SIG-M5 treated with dmso at 0.1 percent for 504 hours (cell line): Measurements from ENCODE around the gene NOL11.
A peak's percentile ranks its signal among the peaks of the same experiment; 100 is the strongest.
"Not testable (repeated sequence)": the region's sequence is repeated elsewhere in the genome, so short reads cannot be mapped to it uniquely, and the experiment has no call there.

ENCODE experiments used
- DNase-seq: peaks from one replicate; lab custom pipeline; 2025; ENCODE audit not compliant: unreplicated experiment; lab: John Stamatoyannopoulos, UW

NOL11 gene

DNA sequence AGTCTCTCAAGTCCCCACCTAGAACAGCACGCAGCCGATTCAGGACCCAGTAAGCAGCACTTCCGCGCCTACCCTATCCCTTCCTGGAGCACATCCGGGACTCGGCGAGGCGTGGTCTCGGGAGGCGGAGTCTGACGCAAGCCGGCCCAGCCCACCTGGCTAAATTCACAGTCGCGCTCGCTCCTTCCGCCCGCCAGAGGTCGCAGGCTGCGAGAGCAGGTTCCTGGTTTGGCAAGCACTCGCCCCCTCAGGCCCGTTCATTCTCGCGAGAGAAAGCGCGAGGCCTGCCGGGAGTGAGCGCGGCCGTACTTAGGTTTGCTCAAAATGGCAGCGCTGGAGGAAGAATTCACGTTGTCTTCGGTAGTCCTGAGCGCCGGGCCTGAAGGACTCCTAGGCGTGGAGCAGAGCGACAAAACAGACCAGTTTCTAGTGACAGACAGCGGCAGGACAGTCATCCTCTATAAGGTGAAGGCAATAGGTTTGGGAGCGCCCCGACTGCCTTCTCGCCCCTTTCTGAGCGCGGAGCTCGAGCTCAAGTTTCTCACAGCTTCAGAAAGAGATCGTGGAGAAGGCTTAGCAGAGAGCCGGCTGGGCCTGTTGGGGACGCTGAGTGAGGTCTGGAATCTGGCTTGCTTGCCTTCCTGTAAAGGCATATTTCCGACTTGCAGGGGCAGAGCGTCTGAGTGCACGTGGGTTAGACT lies at the start of gene NOL11:
Gene NOL11, plus strand, starts transcription at position 313 of the 701 bp plus-strand sequence. Its CDS starts 12 bp downstream, at position 325.
- DNase-seq = peak; percentile 99

DNA sequence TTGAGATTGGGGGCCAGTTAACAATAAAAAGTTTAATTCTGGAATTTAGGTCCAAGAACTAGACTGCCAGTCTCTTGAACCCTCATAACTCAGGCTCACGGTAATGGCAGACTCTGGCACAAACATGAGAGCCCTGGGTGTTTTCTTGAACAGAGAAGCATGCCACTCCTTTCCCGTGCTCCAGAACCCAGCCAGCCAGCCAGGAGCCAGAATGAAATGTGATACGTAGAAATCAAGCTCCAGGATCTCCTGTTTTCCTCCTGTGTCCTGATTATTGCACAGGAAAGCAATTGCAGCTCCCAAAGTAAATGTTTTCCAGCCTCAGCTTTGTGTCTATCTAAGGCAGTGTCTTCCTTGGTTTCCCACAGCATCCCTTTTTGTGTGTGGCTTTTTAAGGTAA lies 46.2 kb upstream of the NOL11 start:
- DNase-seq = peak; percentile 11

DNA sequence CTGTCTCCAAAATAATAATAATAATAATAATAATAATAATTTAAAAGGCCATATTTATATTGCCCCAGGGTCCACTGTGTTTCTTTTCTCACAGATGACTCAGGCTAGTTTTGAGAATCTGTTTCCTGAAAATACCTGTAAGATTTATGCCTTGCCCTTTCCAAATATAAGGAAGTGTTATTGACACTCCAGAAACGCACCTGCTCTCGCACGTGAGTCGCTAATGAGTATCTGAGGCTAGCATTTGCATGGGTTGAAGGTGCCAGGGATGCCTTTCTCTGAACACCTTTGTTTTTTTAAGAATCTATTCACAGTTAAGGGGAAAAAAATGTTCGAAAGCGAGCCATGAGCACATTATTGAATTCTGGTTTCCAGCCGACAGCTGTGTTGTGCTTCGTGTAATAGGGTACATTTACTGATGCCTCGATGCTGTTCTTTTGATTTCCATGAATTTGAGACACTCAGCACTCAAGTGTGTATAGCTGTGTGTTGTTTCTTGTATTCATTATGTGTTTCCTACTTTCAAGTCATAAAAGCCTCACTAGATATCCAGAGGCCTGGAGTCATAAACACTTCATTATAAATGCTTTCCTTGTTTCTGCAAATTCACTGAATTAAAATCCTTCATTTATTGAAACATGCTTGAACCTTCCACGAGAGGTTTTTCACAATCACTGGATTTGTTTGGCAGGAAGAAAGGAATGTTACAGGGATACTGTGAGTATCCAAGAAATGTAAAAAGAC lies 45.0 kb upstream of the NOL11 start:
- DNase-seq = no peak

DNA sequence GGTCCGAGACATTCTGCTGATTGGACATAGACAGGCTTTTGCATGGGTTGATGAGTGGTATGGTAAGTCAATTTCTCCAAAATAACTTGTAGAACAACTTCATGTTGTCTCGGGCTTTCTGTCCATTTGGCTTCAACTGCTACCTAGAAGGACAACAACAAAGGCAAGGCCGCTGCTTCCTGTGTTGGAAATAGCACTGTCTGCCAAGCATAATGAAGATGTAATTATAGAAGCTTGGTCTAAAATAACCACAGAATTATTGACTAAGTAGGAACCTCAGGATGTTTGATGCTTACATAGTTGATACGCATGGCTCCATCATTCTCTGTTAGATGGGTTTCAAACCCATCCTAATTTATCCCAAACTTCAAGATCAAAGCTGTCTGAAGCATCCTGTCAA lies 42.3 kb upstream of the NOL11 start:
- DNase-seq = no peak

DNA sequence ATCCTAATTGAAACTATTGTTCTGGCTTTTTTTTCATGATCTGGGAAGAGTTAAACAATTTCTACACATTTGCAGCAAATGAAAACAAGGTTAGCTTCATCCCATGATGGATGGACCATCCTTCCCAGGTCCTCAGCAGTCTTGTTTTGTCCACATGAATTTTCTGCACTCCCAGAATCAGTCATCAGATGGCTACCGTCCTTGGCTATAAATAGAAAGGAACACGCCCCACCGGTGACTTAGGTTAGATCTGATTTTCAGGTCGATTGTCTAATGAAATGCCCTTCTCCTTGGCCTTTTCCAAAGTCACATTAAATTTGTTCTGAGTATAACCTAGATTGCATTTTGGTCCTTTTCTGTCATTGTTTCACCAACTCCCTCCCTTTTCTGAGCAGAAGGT lies 41.4 kb upstream of the NOL11 start:
- no peak for DNase-seq

DNA sequence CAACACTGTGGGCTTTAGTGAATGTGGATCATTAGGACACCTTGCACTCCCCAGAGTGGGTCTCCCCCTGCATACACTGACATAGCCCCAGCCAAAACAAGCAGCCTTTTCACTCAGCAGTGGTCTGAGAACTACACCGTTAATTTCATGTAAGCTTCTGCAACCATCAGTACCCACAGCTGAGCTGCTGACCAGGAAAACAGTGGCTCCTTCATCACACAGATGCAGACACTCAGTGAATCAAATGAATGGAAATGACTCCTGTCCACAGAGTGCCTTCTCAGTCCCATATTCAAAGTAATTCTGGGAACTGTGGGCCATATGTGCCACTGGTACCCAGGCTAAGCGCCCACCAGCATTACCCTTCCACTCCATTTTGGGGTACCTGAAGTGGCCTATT lies 39.3 kb upstream of the NOL11 start:
- no peak for DNase-seq

DNA sequence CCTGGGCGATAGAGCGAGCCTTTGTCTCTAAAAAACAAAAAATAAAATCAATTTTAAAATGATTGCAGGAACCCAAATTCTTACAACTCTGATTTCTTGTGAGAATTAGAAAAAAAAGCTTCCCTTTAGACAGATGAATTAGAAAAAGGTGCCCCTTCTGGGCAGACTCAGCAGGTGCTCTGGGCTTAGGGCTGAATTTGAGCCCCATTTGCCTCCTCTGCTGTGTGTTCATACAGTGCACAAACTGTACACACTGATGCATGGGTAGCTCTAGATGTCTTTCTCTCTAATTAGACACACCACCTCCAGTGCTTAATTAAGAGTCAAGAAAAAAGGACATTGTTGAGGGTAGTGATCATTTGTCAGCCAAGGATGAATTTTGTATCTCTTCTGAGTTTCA lies 38.5 kb upstream of the NOL11 start:
- DNase-seq = no peak

DNA sequence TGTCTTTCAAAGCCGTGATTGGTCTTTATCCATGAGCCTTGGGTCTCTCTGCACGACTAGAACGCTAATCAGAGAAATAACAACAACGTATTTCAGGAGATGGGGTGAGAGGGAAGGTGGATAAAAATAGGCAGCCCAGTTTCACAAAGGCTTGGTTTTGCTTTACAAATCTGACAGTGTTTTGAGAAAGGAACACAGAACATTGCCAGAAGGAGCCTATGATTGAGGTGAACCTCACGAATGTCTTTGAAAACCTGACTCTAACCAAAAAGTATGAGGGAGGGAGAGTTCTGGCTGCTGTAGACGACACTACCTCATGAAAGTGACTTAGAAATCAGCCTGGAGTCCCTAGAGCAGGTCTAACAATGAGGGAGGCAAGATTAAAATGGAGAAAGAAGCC lies 38.0 kb upstream of the NOL11 start:
- no peak for DNase-seq

DNA sequence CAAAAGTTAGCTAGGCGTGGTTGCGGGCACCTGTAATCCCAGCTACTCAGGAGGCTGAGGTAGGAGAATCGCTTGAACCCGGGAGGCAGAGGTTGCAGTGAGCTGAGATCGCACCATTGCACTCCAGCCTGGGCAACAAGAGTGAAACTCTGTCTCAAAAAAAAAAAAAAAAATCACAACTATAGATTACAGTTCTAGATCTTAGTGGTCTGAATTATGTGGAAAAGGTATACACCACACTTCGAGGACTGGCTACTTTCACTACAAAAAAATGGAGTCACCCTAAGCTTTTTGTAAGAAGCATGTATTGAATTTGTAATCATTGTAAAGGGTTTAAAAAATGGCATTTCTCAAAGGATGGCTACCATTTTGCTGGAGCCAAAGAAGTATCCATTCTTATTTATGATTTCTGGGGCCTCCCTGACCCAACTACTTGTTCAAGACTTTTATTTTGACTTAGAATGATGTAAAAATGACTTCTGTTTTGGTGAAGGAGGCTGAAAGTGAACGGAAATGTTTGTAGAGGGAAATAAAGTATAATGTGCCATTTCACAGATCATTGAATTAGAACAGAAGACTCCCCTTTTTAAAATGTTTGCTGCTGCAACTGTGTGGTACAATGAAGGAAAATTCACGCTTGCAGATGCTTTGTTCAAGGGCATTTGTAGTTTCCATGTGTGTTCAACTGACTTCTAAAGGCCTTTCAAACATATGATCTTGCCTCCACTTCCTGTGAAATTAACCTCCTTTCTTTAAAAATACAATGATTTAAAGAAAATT lies 37.1 kb upstream of the NOL11 start:
- no peak for DNase-seq

DNA sequence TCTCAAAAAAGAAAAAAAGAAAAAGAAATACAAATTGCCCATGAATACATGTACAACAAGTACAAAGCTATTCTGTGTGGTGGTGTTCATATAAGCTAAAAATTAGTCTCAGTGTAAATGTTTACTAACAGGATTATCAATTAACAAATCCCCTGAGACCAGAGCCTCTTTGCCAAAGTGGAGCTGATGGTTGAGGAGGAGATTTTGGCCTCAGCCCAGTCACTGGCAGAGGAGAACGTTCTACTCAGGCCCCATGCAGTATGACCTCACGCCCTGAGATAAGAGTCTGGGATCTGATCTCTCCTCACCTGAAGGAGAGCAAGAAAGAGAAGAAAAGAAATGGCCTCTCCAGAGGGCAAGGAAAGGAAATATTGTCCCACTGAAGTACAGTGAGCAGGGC lies 35.5 kb upstream of the NOL11 start:
- no peak for DNase-seq

DNA sequence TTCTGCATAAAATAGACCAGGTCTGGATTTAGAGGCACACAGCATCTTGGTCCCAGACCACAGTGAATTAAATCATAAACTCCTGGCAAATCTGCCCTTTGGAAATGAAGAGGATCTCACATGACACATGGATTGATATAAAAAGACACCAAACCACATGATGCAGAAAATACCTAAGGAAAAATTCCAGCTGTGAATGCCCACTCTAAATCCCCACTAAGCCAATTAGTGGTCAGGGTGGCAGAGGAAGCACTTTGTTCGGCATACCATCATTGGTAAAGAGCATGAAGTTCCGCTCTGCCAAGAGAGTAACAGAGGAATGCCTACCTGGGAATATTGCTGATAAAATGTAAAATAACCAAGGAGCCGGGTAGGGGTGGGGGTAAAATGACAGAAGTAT lies 32.4 kb upstream of the NOL11 start:
- no peak for DNase-seq

DNA sequence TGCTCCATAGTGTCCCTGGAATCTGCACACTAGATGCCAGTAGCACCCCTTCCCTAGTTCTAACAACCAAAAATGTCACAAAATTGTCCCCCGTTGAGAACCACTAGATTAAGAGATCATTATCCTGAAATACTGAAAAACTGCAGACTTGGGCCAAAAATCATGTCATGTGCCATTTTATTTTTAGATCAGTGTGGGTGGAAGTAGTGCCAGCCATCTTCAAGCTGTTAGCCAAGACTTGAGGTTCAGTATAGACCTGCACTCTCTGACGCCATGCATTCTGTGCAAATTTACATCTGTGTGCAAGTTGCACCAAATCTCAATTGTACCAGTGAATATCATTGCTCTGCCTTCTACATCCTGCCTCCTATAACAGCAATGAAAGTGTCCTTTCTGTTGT lies 31.5 kb upstream of the NOL11 start:
- DNase-seq = no peak

DNA sequence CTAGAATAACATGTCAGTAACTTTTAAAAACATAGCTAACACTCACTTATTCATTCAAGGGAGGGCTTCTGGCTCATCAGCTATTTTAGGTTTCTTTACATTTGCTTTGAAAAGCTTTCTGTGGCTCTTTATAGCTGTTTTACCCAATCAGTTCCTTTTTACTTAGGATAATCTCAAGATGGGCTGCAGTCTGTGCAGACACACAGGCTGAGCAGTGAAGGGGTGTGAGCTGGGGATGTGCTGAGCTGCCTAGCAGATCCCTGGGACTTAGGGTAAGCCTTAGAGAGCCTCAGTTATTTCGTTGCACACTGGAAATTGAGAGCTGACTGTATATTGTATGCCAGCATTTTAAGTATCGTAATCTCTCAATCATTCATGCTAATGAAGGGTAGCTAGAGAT lies 30.2 kb upstream of the NOL11 start:
- DNase-seq = no peak

DNA sequence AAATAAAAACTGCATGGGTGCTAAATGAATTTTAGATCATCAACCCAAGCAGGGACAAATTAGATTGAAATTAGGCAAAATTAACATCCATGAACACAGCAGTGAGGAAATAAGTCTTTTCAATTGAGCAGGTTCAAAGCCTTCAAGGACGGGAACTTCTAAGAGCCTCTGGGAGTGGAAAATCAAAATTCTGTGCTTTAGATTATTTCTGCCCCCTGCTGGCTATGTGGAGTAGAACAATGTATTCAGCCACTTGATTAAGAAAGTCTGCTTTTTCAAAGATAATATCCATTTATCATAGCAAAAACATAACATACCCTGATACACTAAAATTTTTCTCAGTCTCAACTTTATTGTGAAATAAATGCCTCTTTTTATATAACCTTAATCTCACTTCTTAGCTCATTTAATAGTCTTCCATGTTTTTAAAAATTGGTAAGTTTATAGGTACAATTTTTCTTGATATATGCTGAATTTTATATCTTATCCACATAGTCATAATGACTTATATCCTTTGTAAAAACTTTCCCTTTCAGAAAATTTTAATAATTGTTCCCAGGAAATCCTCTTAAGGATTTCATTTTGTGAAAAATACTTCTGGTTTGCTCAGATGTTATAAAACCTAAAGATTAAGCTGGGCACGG lies 28.1 kb upstream of the NOL11 start:
- DNase-seq = peak; percentile 85

DNA sequence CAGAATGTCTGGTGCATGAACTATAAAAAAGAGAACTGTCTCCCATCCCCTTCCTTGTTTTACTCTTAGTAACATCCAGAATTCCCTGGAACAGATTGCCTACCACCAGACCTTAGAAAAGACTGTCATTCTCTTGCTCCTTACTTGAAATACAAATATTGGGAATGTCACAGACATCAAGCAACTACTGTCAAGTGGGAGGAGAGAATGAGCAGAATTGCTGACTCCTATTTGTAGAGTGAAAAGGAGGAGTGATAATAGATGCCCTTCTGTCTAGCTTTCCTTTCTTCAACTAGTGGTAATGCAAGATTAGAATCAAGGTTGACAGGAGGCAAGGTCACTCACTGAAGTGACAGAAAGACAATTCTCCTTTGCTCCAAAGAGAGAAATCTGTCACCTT lies 23.9 kb upstream of the NOL11 start:
- DNase-seq = no peak

DNA sequence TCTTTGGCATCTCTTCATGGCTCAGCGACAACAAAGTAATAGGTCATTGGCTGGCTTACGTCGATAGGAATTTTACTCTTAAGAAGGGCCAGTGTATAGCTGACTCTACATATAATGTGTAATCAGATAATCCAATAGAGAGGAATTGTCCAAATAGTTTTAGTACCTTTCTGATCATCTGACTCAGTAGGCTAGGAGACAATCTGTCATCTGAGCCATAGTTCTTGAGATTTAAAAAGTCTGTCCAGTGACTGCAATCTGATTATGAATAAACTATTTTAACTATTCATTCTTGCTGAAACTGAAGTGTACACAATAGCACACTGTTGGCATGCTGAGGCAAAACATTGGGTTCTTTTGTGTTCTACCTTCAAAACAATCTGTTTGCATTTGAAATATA lies 21.4 kb upstream of the NOL11 start:
- DNase-seq = no peak

DNA sequence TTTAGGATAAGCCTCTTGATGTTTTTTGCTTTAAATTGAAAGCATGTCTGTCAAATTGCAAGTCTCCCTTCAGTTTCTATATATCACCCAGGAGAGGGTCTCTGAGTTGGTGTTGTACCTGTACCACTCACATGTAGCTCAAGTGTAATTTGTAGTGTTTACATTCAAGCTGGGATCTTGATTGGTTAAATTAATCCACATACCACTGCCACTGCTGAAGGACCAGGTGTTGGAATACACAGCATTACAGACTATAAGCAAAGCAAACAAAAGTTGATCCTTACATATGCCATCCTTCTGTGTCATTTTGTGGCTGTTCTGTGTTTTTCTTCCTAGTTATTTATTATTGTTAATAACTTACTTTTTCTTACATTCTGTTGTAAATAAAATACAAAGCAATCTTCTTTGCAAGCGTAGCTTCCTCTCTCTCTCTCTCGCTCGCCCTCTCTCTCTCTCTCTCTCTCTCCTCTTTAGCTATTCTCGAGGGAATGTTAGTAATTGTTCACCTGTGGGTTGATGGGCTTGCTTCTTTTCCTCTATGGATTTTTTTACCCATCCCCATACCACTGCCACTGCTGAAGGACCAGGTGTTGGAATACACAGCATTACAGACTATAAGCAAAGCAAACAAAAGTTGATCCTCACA lies 20.8 kb upstream of the NOL11 start:
- DNase-seq = no peak

DNA sequence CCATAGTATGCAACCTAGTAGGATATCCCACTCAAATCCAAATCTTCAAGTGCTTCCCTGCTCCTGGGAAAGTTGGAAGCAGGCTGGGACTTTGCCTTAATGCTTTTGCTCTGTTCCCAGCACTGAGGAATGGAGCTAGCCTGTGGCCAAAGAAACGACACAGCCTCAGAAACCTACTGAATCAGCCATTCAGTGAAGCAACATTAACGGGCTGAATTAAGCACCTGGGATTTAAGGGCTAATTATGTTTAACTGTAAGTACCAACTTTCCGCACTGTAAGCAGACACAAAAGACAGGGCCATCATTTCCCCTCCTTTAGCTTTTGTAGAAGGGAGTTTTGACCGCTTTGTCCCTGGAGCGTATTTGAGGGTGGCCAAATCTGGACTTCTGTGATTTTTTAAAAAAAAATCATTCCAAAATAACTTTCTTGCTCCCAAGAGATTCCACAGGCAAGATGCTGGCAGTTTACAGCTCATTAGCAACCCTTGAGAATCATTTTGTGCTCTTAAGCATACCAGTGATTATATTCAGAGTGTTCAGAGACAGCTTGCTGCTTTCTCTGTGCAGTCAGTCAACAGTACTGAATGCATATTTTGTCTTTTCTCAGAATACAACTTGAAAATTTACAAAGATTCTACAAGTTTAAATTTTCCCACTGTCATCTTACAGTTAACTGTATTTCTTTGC lies 17.6 kb upstream of the NOL11 start:
- no peak for DNase-seq

DNA sequence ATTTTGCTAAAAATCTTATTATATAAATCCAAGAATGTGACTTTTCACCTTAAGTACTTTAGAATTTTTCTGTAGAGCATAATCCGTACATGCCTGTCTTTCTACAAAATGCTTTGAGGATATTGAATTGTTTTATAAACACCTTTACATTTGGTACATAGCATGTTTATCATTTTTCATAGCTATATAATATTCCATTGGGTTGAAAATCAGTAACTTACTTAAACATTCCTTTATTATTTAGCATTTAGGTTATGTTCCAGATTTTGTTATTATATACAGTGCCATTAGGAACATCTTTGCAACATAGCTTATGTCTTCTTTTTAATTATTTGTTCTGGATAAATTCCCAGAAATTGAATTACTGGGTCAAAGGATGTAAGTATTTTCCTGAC lies 17.0 kb upstream of the NOL11 start:
- DNase-seq = no peak

DNA sequence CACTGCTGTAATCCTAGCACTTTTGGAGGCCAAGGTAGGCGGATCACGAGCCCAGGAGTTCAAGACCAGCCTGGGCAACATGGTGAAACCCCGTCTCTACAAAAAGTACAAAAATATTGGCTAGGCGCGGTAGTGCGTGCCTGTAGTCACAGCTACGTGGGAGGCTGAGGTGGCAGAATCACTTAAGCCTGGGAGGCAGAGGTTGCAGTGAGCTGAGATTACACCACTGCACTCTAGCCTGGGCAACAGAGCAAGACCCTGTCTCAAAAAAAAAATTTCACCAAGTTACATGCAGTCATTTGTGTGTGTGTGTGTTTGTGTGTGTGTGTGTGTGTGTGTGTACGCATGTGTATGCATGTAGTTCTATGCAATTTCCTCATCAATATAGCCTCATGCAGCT lies 14.9 kb upstream of the NOL11 start:
- not testable (repeated sequence) for DNase-seq
